Smooth muscle cell (in vitro differentiated cells): ENCODE results near the gene ARVCF. TPM values are rescaled to one million over a fixed set of nuclear protein-coding genes. Genes with fewer than 3 reads are reported as not detected.

Experiments
- DNase-seq: peaks from one replicate; lab custom pipeline; 2025; ENCODE audit not compliant: unreplicated experiment; lab: John Stamatoyannopoulos, UW
- H2AFZ ChIP-seq: fragments of 200-600 bp; sonication (generic); 2 replicates; pipeline ENCODE4 v1.6.0; 2016; ENCODE audit warnings: antibody characterized with exemption, low read depth, mild to moderate bottlenecking
- H3F3A ChIP-seq: fragments of 200-600 bp; sonication (generic); 2 replicates; pipeline ENCODE4 v1.6.0; 2017; ENCODE audit warnings: antibody characterized with exemption, low read depth
- H3K27ac ChIP-seq: fragments of 200-600 bp; sonication (generic); 2 replicates; pipeline ENCODE4 v1.5.1; 2016; ENCODE audit warnings: low read depth, mild to moderate bottlenecking
- H3K27me3 ChIP-seq: fragments of 200-600 bp; sonication (generic); 2 replicates; pipeline ENCODE4 v1.6.1; 2016; ENCODE audit warnings: low read depth, mild to moderate bottlenecking
- H3K36me3 ChIP-seq: fragments of 200-600 bp; sonication (generic); 2 replicates; pipeline ENCODE4 v1.5.1; 2016; ENCODE audit warnings: low read depth
- H3K4me1 ChIP-seq: fragments of 200-600 bp; sonication (generic); 2 replicates; pipeline ENCODE4 v1.5.1; 2016; ENCODE audit warnings: low read depth
- H3K4me2 ChIP-seq: fragments of 200-600 bp; sonication (generic); 2 replicates; pipeline ENCODE4 v1.6.0; 2016; ENCODE audit warnings: mild to moderate bottlenecking
- H3K4me3 ChIP-seq: fragments of 200-600 bp; sonication (generic); 2 replicates; pipeline ENCODE4 v1.5.1; 2016; ENCODE audit warnings: mild to moderate bottlenecking
- H3K79me2 ChIP-seq: fragments of 200-600 bp; sonication (generic); 2 replicates; pipeline ENCODE4 v1.6.0; 2016; ENCODE audit warnings: low read depth, mild to moderate bottlenecking
- H3K9ac ChIP-seq: fragments of 200-600 bp; sonication (generic); 2 replicates; pipeline ENCODE4 v1.6.0; 2016; ENCODE audit warnings: low read depth
- H3K9me3 ChIP-seq: fragments of 200-600 bp; sonication (generic); replicated peaks from 2 replicates; pipeline ENCODE4 v1.5.1; 2016; ENCODE audit warnings: low read depth
- H4K20me1 ChIP-seq: fragments of 200-600 bp; sonication (generic); 2 replicates; pipeline ENCODE4 v1.6.0; 2016; ENCODE audit warnings: low read depth
- WGBS: methylation state at CpG from one replicate; pipeline ENCODE4 v1.1.7; 2016; ENCODE audit warnings: low lambda C conversion rate; 5-methylcytosine and 5-hydroxymethylcytosine counted together
- polyA plus RNA-seq: library from polyadenylated mRNA; unstranded; fragments of >200 nt; fragmentation: Nextera tagmentation; extraction: Ambion mirVana; gene quantifications from 2 replicates; pipeline ENCODE4 v1.2.1, GENCODE V29; 2016
- total RNA-seq: library from RNA; depleted of rRNA; stranded (reverse); fragments of >200 nt; gene quantifications from 2 replicates; pipeline ENCODE4 v1.2.3, GENCODE V29; 2014
- TF ChIP-seq, protein P1 (sequence below): fragments of 200-600 bp; sonication (generic); IDR thresholded peaks from 2 replicates; pipeline ENCODE4 v1.5.1; 2017; ENCODE audit warnings: borderline replicate concordance, mild to moderate bottlenecking, antibody characterized with exemption; ENCODE audit not compliant: insufficient read depth, poor library complexity, severe bottlenecking

Gene ARVCF
- total and polyA plus RNA-seq, 2 experiments from 2014 or later: 5.4 to 10.6 TPM

DNA sequence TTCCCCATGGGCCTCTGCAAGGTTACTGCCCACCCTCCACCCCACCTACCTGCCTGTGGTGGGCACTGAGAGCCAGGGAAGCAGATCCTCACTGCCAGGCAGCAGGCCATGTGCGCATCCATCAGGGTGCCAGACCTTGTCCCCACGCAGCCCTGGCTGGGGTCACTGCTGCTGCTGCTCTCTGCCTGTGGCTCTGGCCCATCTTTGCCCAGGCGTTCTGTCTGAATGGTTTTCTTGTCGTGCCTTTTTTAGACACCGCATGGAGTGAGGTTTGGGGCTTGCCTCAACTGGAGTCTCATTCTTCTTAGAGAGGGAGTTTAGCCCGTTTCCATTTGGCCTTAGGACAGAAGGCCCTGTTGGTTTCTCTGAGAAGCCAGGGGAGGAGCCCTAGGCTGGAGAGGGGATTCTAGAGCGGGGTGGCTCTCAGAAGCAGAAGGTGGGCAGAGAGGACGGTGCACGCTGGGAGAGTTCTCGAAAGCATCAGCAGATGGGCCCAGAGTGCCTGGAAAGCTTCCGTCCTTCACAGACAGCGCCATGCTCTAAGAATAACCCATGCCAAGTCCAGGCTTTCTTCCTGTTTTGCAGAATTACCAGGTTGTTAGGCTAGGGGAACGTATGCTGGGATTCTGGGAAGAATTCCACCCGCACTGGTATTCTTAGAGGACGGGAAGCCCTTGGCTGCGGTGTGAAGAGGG is 12.4 kb upstream of the ARVCF start:
- no peak overlapping the region for H3K9ac ChIP-seq
- H3K27me3 ChIP-seq: no peaks in the 10 kb centered on the region
- no peak overlapping the region for H3K4me2 ChIP-seq
- DNase-seq: no peak
- peaks cover 78% of the 10 kb centered on the region for H4K20me1 ChIP-seq
- no peaks in the 10 kb centered on the region for H3K4me1 ChIP-seq
- no peaks in the 10 kb centered on the region for H3K9me3 ChIP-seq
- 92% methylated on average over 16 of the region's 16 CpGs for WGBS
- H3K27ac ChIP-seq: no peak overlapping the region
- H3K79me2 ChIP-seq: peaks cover 4% of the 10 kb centered on the region
- no peaks in the 10 kb centered on the region for H3K36me3 ChIP-seq
- TF ChIP-seq, protein P1, sequence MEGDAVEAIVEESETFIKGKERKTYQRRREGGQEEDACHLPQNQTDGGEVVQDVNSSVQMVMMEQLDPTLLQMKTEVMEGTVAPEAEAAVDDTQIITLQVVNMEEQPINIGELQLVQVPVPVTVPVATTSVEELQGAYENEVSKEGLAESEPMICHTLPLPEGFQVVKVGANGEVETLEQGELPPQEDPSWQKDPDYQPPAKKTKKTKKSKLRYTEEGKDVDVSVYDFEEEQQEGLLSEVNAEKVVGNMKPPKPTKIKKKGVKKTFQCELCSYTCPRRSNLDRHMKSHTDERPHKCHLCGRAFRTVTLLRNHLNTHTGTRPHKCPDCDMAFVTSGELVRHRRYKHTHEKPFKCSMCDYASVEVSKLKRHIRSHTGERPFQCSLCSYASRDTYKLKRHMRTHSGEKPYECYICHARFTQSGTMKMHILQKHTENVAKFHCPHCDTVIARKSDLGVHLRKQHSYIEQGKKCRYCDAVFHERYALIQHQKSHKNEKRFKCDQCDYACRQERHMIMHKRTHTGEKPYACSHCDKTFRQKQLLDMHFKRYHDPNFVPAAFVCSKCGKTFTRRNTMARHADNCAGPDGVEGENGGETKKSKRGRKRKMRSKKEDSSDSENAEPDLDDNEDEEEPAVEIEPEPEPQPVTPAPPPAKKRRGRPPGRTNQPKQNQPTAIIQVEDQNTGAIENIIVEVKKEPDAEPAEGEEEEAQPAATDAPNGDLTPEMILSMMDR: no peak
- no peak overlapping the region for H3K4me3 ChIP-seq
- no peaks in the 10 kb centered on the region for H3F3A ChIP-seq
- H2AFZ ChIP-seq: no peak overlapping the region

DNA sequence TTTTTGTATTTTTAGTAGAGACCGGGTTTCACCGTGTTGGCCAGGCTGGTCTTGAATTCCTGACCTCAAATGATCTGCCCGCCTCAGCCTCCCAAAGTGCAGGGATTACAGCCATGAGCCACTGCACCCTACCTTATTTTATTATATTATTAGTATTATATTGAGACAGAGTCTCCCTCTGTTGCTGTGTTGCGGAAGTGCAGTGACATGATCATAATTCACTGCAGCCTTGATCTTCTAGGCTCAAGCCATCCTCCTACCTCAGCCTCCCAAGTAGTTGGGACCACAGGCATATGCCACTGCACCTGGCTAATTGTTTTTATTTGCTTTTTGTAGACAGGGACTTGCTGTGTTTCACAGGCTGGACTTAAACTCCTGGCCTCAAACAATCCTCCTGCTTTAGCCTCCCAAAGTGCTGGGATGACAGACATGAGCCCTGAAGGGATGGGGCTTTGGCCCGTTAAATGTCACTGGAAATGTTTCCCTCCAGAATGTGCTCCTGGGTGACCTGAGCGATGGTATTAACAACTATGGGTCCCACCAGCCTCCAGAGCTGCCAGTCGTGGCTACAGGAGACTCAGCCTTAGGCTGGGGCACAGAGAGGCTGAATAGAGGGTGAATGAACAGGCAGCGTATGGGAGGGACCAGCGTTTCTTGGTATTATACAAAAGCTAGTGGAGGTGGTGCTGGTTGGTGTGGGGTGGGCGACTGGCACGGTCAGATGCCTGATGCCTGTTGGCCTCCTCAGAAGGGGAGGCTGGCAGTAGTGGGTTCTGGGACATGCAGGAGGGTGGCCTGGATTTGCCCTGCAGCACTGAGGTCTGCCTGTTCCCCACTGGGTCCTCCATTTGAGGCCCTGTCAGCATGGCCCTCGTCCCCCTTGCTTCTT is 11.6 kb upstream of the ARVCF start:
- Histone ChIP-seq H3K4me2 (no peak overlapping the region), H3K4me1 (no peaks in the 10 kb centered on the region), H3F3A (no peaks in the 10 kb centered on the region), H3K27ac (no peak overlapping the region), H3K9me3 (no peaks in the 10 kb centered on the region), H3K79me2 (peaks cover 4% of the 10 kb centered on the region), H3K27me3 (no peaks in the 10 kb centered on the region), H3K4me3 (no peak overlapping the region), H3K36me3 (no peaks in the 10 kb centered on the region), H3K9ac (no peak overlapping the region), H4K20me1 (peaks cover 76% of the 10 kb centered on the region), H2AFZ (no peak overlapping the region)
- no peak for DNase-seq
- 85% methylated on average over 11 of the region's 12 CpGs for WGBS
- TF ChIP-seq, protein P1: peak; percentile 31

GRCh38 chr22:20026996-20027601 is 10.5 kb upstream of the ARVCF start:
- no peaks in the 10 kb centered on the region for H3K9me3 ChIP-seq
- H3K4me1 ChIP-seq: no peaks in the 10 kb centered on the region
- H2AFZ ChIP-seq: no peak overlapping the region
- no peak overlapping the region for H3K9ac ChIP-seq
- H4K20me1 ChIP-seq: peaks cover 74% of the 10 kb centered on the region
- no peak overlapping the region for H3K27ac ChIP-seq
- no peak overlapping the region for H3K4me3 ChIP-seq
- no peaks in the 10 kb centered on the region for H3F3A ChIP-seq
- TF ChIP-seq, protein P1: no peak
- H3K4me2 ChIP-seq: no peak overlapping the region
- DNase-seq: no peak
- WGBS: 94% methylated on average over 12 of the region's 12 CpGs
- H3K27me3 ChIP-seq: no peaks in the 10 kb centered on the region
- H3K79me2 ChIP-seq: peaks cover 4% of the 10 kb centered on the region
- H3K36me3 ChIP-seq: no peaks in the 10 kb centered on the region
